Putamen (tissue), 1 donor: ENCODE data around the gene DAAM2.

Source experiments
- DNase-seq: peaks from one replicate; pipeline ENCODE4 v3.0.0-alpha.2; 2016; ENCODE audit warnings: low spot score

Gene DAAM2

DNA sequence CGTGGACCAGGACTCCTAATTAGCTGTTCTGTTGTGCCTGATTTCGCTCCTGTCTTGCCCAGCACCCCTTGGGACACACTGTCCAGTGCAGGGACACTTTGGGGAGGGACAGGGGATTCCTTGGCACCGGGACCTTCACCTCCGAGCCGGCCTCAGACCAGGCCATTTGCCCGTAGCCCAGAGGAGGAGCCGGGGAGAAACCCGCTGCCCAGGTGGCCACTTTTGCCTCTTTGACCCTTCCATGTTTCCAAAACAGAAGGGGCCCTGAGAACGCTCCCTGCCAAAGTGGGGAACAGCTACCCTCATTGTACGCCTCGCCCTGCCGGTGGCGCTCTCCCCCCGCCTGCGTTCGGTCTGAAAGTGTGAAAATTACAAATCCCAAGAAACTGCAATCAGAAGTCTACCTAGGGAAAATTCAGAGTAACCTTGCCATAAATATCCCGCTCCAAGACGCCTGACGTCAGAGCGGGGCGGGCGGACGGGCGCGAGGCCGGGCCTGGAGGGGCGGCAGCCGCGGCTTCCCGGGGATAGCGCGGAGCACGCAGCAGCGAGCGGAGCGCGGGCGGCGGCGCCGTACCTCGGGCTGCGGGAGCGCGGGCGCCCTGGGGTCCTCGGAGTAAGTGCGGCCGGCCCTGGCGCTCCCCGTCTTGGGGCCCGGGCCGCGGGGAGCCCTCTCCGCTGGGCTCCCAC, at the start of gene DAAM2:
Gene DAAM2, plus strand, starts transcription at position 527 of the 690 bp plus-strand sequence. CDS start 63,927 bp downstream, outside the sequence.
- peak; percentile 69 for DNase-seq

DNA sequence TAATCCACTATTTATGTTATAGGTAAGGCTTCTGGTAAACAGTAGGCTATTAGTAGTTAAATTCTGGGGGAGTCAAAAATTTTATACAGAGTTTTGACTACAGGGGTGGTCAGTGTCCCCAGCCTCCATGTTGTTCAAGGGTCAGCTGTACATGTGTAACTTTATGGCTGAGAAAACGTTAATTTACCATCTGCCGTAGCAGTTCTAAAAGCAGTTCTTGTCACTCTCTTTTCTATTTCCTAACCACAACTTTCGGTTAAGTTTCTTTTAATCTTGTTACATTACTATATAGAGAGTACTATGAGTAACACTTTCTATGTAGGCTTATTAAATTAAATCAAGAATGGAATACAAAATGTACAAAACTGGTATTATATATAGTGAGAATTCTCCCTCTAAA, 45.4 kb upstream of the DAAM2 start:
- DNase-seq = no peak

DNA sequence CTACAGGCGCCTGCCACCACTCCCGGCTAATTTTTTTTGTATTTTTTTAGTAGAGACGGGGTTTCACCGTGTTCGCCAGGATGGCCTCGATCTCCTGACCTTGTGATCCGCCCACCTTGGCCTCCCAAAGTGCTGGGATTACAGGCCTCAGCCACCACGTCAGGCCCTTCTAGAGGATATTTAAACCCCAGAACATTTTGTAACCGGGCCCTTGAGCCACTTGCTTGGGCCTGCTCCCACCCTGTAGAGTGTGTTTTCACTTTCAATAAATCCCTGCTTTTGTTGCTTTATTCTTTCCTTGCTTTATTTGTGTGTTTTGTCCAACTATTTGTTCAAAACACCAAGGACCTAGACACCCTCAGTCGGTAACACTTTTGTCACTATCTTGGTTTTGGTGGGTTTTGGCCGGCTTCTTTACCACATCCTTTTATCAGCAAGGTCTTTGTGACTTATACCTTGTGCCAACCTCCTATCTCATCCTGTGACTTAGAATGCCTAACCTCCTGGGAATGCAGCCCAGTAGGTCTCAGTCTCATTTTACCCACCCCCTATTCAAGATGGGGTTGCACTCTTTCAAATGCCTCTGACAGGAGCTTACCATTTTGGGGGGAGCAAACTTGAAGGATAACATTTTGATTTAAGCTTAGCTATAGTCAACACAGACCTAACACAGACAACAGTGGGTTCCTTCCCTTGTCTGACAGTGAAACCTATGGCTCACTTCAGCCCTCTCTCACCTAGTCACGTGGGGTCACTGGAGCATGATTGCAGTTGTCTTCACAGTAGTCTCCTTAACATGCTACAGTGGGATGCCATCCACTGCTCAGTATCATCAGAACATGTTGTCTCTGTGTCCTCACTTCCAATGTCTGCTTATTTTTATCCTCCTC, 39.1 kb upstream of the DAAM2 start:
- no peak for DNase-seq

DNA sequence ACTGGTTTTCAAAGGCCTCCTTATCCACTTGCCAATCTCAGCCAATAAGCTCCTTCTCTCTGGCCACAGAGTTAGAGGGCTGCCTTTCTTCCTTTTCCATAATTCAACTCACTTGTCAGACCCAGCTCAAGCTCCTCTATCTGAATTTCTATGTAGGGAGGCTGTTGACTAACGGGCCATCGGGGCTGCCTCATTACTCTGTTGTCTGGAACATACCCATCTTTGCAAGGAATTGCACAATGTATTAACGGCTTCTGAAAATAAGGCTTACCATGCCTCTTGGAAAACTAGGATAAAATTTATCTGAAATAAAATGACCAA, 38.5 kb upstream of the DAAM2 start:
- DNase-seq = no peak

DNA sequence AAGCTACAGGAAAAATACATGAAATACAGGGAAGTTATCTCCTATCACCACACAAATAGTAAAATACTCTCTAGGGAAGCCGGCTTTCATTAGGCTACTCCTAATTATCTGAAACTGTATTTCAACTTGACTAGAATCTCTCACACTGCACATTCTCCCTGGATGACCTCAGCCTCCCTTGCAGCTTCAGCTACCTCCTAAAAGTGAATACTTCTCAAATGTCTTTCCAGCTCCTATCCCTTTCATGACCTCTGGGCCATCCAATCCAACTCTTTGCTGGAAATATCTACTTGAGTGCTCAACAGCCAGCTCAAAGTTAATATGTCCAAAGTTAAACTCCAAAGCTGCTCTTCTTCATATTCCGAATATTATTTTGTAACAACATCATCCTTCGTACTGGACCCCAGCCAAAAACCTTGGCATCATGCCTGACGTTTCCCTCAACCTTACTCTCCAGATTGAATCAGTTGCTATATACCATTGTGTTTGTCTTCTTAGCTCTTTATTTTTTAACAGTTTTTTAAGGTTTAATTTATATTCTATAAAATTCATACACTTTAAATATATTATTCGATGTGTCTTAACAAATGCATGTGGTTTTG, 37.6 kb upstream of the DAAM2 start:
- DNase-seq = no peak

DNA sequence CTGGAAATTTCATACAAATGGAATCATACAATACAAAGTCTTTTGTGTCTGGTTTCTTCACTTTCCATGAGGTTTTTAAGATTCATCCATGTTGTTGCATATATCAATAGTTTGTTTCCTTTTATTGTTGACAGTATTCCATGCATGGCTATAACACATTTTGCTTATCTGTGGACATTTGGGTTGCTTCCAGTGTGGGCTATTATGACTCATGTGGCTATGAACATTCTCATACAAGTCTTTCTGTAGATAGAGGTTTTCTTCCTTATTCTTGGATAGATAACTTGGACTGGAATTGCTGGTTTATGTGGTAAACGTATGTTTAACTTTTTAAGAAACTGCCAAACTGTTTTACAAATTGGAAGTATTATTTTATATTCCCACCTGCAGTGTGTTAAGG, 36.9 kb upstream of the DAAM2 start:
- DNase-seq = no peak

DNA sequence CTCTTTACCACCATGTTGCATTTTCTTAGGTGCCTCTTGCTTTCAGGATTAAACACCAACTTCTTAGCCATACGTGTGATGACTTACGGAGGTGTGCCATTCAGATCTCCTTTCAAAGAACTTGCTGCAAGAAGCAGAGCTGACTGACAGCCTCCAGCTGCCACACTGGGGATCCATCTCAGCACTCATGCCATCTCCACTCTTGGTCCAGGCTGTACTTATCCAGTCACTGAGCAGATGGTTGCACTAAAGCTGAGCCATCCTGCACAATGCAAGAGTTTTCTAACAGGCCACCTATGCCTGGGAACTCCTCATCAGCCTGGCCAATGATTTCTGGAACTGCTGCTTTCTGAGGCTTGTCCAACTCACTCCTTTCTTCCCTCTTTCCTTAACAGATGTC, 35.6 kb upstream of the DAAM2 start:
- DNase-seq = no peak

DNA sequence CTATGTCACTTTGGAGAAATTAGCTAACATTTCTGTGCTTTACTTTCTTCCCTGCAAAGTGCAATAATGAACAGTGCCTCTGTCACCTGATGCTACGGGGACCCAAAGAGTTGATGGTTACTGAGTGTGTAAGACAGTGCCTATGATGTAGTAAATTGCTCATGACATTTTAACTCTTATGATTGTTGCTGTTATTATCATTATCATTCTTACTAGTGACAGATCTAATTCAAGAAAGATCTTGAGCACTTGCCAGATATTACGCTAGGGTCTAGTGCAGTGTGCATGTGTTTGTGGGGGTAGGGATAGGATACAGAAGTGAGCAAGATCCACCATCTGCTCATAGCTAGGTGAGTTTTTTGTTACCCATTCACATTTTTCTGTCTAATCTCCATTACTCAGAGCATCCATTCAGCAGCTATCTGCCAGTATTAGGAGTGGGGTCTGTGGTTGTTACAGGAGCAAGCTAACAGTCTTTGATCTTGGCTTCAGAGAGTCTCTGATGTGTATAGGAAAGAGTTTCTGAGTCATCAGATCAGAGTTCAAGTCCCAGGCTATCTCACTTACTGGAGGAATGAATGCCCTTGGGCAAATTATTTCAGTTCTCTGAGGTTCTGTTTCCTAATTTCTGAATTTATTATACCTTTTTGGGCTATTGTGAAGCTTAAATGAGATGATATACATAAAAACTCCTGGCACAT, 33.1 kb upstream of the DAAM2 start:
- no peak for DNase-seq

DNA sequence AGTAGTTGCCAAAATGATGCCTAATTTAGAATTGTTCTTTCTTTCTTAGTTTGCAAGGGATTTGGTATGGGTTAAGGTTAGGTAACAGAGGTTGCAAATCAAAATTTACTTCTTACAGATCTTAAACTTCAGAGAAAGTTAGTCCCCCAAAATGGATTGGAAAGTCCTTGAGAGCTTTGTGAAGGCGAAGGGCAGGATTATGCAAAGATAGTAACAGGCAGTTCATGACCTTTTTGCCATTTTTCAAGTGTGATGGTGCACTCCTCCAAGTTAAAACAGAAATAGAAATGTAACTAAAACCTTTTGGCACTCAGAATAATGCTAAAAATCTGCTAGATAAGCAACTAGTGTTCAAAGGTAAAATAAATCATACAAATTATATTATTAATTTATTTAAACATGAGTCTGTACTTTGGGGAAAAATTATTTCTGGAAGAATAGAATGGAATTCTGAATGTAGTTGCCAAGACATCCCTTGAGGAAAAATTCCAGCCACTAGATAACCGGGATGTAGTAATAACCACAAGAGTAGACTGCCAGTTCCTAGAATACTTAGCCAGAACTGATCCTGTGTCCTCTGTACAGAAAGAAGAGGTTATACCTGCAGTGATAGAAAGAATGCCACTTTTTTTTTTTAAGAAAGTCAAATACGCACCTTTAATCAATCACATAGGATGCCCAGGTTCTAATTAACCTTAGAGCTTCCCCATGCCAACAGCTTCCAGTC, 31.8 kb upstream of the DAAM2 start:
- DNase-seq = no peak

DNA sequence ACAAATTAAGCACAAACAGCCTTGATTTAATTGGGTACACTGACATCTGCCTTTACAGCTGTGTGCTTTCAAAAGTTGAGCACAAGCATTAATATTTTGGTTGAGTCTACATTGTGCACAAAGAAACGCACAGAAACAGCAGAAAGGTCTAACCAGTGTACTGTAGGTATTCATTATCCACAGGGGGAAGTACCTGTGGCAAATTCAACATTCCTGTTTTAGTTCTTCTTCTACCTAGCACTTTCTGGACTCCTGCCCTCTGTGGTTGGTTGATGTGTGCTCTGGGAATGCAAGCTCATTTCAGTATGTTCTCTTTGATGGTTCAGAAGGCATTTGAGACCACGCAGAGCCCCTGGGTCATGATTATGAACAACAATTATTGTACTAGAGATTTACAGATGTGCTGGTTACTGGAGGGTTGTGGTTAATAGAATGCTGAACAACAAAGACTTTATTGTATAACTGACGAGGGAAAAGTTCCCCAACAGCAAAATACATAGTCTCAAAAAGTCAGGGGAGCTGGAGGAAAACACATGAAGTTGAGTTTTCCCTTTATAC, 26.6 kb upstream of the DAAM2 start:
- no peak for DNase-seq

DNA sequence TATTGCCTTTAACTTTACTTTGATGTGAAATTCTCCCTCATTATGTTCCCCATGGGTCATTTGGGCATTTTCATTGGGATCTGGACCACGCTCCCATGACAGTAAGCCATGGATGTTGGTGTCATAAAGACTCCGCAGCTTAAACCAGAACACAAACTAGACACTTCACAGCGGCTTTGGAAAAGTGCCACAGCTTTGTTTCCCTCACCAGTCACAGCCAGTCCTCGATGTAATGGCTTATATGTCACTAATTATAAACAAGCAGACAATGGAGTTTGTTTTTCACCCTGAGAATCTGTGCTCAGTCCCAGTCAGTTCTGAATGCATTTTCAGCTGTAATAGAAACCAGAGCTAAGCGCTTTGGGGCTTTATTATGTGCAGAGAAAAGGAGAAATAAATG, 23.2 kb upstream of the DAAM2 start:
- peak; percentile 77 for DNase-seq

DNA sequence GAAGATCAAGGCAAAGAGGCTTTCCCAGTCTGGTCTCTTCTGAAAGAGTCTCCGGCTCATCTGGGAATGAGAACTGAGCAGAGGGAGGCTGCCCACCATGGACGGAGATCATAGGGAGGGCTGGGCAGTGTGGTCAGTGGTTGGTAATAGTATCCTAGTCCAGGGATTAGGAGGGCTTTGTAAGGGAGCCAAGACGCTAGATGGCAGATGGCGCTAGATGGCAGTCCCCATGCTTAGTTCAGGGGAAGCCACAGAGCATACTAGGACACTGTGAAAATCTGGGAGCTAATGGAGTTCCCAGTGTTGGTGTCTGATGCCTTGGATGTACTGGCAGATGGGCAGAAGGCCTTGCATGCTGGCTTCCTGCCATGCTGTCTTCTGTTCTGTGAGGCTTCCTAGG, 21.7 kb upstream of the DAAM2 start:
- DNase-seq = no peak

DNA sequence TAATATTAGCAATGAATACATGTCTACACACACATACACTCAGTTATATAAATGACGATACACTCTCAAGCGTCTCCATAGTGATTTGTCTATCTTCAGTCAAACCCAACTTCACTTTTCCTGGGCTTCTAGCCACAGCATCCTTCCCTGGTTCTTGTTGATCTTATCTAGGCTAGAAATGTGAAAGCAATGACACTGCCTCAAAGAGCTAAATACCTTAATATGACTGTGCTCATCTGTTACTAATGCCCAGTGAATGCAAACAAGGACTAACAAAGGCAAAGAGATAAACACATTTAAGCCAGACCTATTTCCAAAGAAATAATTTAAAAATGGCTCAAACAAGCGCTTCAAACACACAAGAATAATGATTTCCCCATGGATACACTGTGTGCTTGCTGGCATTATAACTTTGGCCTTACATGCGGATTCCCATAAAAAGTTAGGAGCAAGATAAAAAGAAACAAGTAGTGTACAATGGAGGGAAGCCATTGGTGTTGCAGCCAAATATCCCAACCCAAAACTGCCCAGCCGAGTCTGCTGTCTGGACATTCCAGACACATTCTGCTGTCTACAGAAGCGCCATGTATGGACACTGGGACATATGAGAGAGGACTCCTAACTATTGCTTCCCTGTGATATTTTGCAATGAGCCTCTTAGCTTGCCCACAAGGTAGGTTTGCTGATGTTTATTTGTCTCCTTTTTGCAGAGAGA, 19.5 kb upstream of the DAAM2 start:
- DNase-seq = no peak

DNA sequence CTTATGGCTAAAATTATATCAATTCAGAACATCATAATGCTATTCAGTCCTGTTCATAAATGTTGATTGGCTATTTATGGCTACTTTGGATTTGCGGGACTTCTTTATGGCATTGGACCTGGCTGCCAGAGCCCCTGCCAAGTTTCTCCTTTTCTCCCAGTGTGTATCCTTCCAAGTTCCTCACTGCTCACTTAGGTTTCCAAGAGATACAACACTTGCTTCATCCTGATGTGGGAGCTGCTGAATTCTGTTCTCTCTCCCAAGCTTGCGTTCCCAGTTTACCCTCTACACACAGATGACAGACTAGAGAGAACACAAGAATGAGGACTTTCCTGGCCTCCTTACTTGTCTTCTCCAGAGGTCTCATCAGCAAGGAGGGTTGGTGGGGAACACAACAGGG, 18.4 kb upstream of the DAAM2 start:
- no peak for DNase-seq

DNA sequence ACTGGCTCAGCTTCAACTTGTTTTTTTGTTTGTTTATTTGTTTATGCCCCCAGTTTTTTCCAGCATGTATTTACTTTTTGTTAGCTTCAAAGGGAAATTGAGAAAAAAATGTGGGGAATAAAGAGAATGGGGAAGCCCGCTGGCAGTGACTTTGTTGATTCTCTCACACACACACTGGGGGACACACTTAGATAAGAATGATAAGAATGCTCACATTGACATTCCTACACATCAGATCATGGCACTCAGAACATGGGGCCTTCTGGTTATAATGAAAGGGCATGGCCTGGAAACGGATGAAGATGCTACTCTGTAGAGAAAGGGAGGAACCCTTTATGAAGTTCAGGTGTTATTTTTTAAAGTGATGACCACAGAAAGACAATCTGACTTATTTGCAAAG, 15.6 kb upstream of the DAAM2 start:
- no peak for DNase-seq

DNA sequence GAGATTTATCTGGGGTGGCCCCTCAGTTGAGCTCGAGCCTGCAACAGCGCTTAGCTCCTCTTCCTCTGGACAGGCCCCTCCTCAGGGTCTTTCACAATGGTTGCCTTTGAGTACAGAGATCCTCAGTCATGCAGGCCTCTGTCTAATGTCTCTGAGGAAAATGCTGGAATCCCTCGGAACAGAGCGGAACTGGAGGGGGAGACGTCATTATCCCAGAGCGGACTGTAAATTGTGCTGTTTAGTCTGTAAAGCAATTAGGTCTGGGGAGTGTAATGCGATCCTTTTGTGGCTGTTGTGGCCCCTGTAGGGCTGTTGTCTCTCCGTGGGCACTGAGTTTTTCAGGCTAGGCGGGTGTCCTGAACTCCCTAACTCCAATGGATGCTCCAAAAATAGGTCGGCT, 15.0 kb upstream of the DAAM2 start:
- DNase-seq = no peak

DNA sequence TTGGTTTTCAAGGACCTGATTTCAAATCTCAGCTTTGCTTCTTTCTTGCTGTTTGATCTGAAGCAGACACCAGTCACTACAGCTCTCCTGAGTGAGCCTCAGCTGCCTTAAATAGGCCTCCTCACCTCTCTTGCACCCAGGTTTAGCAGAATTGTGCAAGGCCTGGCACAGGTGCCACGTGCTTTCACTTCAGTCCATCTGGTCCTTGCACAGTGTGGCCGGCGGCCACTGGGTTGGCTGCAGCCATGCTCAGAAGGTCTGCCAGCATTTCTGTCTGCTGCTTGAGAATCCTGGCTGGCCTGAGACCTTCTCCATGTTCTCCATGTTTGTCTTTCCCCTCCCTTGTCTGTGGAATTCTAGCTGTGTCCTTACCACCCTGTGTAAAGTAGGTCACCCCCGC, 14.5 kb upstream of the DAAM2 start:
- no peak for DNase-seq

DNA sequence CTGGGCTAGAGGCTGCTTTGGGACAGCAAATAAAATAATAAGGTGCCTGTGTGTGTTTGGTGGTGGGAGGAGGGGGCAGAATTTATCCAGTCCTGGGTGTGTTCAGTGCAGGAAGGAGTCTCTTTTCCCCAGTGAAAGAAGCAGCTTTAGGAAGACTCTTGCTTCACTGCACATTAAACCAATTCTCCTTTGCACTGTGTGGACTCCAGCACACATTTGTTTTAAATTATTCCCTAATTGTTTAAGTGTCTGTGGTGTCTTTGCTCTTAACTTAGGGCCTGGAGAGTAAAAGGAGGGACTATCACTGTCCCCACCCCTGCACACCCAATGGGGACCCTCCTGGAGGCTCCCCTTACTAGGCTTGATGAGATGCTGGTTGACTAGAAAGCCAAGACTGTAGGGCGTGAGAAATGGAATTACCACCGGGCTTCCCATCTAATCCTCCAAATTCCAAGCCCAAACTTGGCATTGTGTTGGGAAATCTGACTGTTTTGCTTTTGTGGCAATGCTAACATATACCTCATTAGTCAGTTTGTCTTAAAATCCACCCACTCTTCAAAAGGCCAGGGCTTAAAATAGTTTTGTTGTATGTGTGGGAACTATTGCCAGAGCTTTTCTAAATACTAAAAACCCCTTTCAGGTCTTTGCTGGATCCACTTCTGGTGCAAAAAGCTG, 13.5 kb upstream of the DAAM2 start:
- DNase-seq = no peak

DNA sequence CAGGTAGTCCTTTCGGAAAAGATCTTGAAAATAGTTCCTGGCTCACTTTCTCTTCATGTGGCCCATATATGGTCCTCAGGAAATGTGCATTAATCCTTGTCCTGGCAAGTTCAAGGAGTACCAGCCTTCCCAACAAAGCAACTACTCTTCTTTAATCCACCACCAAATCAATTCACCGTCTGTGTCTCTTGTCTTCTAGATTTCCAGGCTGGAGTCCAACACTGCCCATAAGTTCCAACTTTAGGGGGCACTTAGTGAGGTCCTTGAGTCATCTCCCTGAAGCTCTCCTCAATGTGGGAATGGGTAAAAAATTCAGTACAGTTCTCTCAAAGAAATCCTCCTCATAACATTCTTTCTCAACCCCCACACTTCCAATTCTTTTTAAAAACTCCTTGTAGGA, 6.9 kb upstream of the DAAM2 start:
- DNase-seq = no peak

DNA sequence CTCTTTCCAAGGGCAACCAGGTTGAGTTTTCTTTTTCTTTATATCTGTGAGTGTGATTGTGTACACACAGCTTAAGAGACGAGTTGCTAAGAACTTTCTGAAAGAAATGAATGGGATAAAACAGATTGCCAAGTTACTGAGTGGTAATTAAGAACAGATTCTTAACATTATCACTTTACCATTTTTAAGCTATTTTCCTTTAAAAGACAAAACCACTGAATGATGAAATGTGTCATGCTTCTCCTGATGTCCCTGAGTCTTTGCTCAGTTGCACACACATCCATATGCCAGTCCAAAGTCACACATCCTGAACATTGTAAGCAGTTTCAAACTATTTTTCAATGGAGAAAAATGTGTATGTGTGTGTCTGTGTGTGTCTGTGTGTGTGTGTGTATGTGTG, 5.5 kb upstream of the DAAM2 start:
- DNase-seq = no peak
